22Rv1 (cell line): ENCODE results near the gene FOXI1.

Source experiments
- ZFX ChIP-seq: fragments of 450-650 bp; IDR thresholded peaks from 2 replicates; pipeline ENCODE4 v1.6.1; 2017; ENCODE audit warnings: antibody characterized with exemption, borderline replicate concordance
- TF ChIP-seq, protein P1 (sequence below): fragments of 450-650 bp; IDR thresholded peaks from 2 replicates; pipeline ENCODE4 v1.5.1; 2017; ENCODE audit warnings: mild to moderate bottlenecking

DNA sequence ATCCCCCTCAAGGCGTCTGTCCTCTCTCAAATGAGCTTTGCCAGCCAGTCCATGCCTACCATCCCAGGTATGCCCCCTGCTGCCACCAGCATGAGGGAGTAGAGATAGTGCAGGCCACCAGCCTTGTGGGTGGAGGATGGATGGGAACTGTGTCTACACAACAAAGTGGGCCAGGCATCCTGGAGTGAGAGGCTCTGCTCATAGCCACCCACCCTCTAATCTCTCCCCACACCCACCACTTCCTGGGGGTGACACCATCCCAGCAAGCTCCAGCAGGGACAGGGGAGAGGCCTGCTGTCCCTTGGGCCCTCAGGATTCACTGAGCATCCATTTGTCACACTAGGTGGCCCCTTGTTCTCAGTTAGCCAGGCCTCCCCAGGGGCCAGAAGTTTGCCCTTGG, 25.5 kb upstream of the FOXI1 start:
- TF ChIP-seq, protein P1, sequence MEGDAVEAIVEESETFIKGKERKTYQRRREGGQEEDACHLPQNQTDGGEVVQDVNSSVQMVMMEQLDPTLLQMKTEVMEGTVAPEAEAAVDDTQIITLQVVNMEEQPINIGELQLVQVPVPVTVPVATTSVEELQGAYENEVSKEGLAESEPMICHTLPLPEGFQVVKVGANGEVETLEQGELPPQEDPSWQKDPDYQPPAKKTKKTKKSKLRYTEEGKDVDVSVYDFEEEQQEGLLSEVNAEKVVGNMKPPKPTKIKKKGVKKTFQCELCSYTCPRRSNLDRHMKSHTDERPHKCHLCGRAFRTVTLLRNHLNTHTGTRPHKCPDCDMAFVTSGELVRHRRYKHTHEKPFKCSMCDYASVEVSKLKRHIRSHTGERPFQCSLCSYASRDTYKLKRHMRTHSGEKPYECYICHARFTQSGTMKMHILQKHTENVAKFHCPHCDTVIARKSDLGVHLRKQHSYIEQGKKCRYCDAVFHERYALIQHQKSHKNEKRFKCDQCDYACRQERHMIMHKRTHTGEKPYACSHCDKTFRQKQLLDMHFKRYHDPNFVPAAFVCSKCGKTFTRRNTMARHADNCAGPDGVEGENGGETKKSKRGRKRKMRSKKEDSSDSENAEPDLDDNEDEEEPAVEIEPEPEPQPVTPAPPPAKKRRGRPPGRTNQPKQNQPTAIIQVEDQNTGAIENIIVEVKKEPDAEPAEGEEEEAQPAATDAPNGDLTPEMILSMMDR = no peak
- no peak for TF ChIP-seq ZFX
